HG03108 (cell line): ENCODE measurements around the gene VMAC.
A peak's percentile ranks its signal among the peaks of the same experiment; 100 is the strongest.

Source experiments
- ATAC-seq: cut with Tn5 transposase; IDR thresholded peaks from one replicate; pipeline ENCODE4 v1.9.1; 2021; ENCODE audit warnings: moderate library complexity; ENCODE audit not compliant: unreplicated experiment

Gene VMAC

GRCh38 chr19:5927441-5927821, 22.8 kb downstream of the VMAC start:
- peak; percentile 65 for ATAC-seq

- ATAC-seq: no peak
These were observed 24.5 kb downstream of the VMAC start for GRCh38 chr19:5929179-5929578.

- no peak for ATAC-seq
These were observed 25.0 kb downstream of the VMAC start for GRCh38 chr19:5929625-5930024.

- ATAC-seq: no peak
These were observed 26.6 kb downstream of the VMAC start for GRCh38 chr19:5931251-5931650.

- no peak for ATAC-seq
These were observed 27.5 kb downstream of the VMAC start for GRCh38 chr19:5932146-5932545.

GRCh38 chr19:5932609-5933262, 28.1 kb downstream of the VMAC start:
- no peak for ATAC-seq

GRCh38 chr19:5933391-5934068, 28.9 kb downstream of the VMAC start:
- ATAC-seq: no peak

- no peak for ATAC-seq
These were observed 29.4 kb downstream of the VMAC start for GRCh38 chr19:5934069-5934401.

- ATAC-seq: no peak
These were observed 30.3 kb downstream of the VMAC start for GRCh38 chr19:5934774-5935472.

- ATAC-seq: no peak
These were observed 31.0 kb downstream of the VMAC start for GRCh38 chr19:5935473-5936291.

- no peak for ATAC-seq
These were observed 31.6 kb downstream of the VMAC start for GRCh38 chr19:5936292-5936592.

GRCh38 chr19:5937550-5937949, 32.9 kb downstream of the VMAC start:
- ATAC-seq: no peak

GRCh38 chr19:5940260-5941208, 35.9 kb downstream of the VMAC start:
- no peak for ATAC-seq

GRCh38 chr19:5941673-5942072, 37.0 kb downstream of the VMAC start:
- ATAC-seq: no peak

GRCh38 chr19:5943045-5943444, 38.4 kb downstream of the VMAC start:
- no peak for ATAC-seq

GRCh38 chr19:5943623-5944022, 39.0 kb downstream of the VMAC start:
- ATAC-seq: no peak

GRCh38 chr19:5947435-5947834, 42.8 kb downstream of the VMAC start:
- no peak for ATAC-seq

GRCh38 chr19:5948752-5949564, 44.3 kb downstream of the VMAC start:
- no peak for ATAC-seq

- no peak for ATAC-seq
These were observed 45.2 kb downstream of the VMAC start for GRCh38 chr19:5949792-5950305.

- ATAC-seq: no peak
These were observed 46.1 kb downstream of the VMAC start for GRCh38 chr19:5950741-5951140.
